NOMO-1 treated with DMSO at 0.1 percent for 48 hours (cell line): ENCODE data around the gene LAG3.
"Not testable (repeated sequence)": the region's sequence is repeated elsewhere in the genome, so short reads cannot be mapped to it uniquely, and the experiment has no call there.

Experiments used
- DNase-seq: peaks from one replicate; lab custom pipeline; 2025; ENCODE audit not compliant: unreplicated experiment; lab: John Stamatoyannopoulos, UW

The LAG3 gene

GRCh38 chr12:6772331-6772695 is at the start of gene LAG3:
TSS of gene LAG3 (plus strand) at chr12:6772520. CDS start at chr12:6772853, 333 bp downstream.
- DNase-seq = no peak

GRCh38 chr12:6722863-6723262 is 49.5 kb upstream of the LAG3 start:
- no peak for DNase-seq

- peak; percentile 99 for DNase-seq
Observed at GRCh38 chr12:6723607-6724408, 48.5 kb upstream of the LAG3 start, which contains the start of gene COPS7A. TSS of gene COPS7A (plus strand) at chr12:6724046. CDS start at chr12:6724657, 611 bp downstream.

- DNase-seq = peak; percentile 62
Observed at GRCh38 chr12:6724409-6724797, 47.9 kb upstream of the LAG3 start.

- DNase-seq = no peak
Observed at GRCh38 chr12:6725350-6725749, 47.0 kb upstream of the LAG3 start.

GRCh38 chr12:6729186-6729585 is 43.1 kb upstream of the LAG3 start:
- no peak for DNase-seq

GRCh38 chr12:6730169-6730568 is 42.2 kb upstream of the LAG3 start:
- no peak for DNase-seq

- no peak for DNase-seq
Observed at GRCh38 chr12:6734506-6735387, 37.6 kb upstream of the LAG3 start.

- DNase-seq = peak; percentile 58
Observed at GRCh38 chr12:6735448-6736191, 36.7 kb upstream of the LAG3 start.

- DNase-seq = no peak
Observed at GRCh38 chr12:6736754-6737153, 35.6 kb upstream of the LAG3 start.

- not testable (repeated sequence) for DNase-seq
Observed at GRCh38 chr12:6742080-6742479, 30.2 kb upstream of the LAG3 start.

GRCh38 chr12:6742834-6743233 is 29.5 kb upstream of the LAG3 start:
- DNase-seq = no peak

- not testable (repeated sequence) for DNase-seq
Observed at GRCh38 chr12:6743300-6743699, 29.0 kb upstream of the LAG3 start.

- peak; percentile 96 for DNase-seq
Observed at GRCh38 chr12:6745741-6746525, 26.4 kb upstream of the LAG3 start.

GRCh38 chr12:6747216-6747615 is 25.1 kb upstream of the LAG3 start:
- DNase-seq = no peak

GRCh38 chr12:6748761-6749160 is 23.6 kb upstream of the LAG3 start:
- no peak for DNase-seq

GRCh38 chr12:6750506-6750905 is 21.8 kb upstream of the LAG3 start:
- no peak for DNase-seq

- DNase-seq = no peak
Observed at GRCh38 chr12:6751767-6752166, 20.6 kb upstream of the LAG3 start.

- DNase-seq = no peak
Observed at GRCh38 chr12:6752167-6752920, 20.0 kb upstream of the LAG3 start.
